Urinary bladder (tissue), 4 donors: Measurements from ENCODE around the gene TMEM184B. TPM values are rescaled to one million over a fixed set of nuclear protein-coding genes. Genes with fewer than 3 reads are reported as not detected.

ENCODE experiments used
- DNase-seq: peaks from one replicate; pipeline ENCODE4 v3.0.0-alpha.2; 2015; ENCODE audit errors: extremely low spot score
- H3K27ac ChIP-seq: one replicate; pipeline ENCODE4 v1.5.1; 2013; ENCODE audit warnings: low read depth, mild to moderate bottlenecking, moderate library complexity
- H3K36me3 ChIP-seq: one replicate; pipeline ENCODE4 v1.6.1; 2013; ENCODE audit warnings: mild to moderate bottlenecking, moderate library complexity; ENCODE audit not compliant: insufficient read depth
- H3K4me1 ChIP-seq: one replicate; pipeline ENCODE4 v1.6.1; 2013; ENCODE audit warnings: mild to moderate bottlenecking, moderate library complexity; ENCODE audit not compliant: insufficient read depth
- H3K4me3 ChIP-seq: one replicate; pipeline ENCODE4 v1.5.1; 2013; ENCODE audit warnings: low read depth, low read length
- WGBS: extraction: QIAGEN DNeasy Blood & Tissue Kit; methylation state at CpG from one replicate; pipeline ENCODE4 v1.1.7; 2013; 5-methylcytosine and 5-hydroxymethylcytosine counted together
- polyA plus RNA-seq: library from polyadenylated mRNA; stranded (reverse); fragments of 200-250 nt; gene quantifications from one replicate; pipeline ENCODE4 v1.2.3, GENCODE V29; 2013
- small RNA-seq: library from RNA; depleted of rRNA; stranded (forward); fragments of <200 nt; gene quantifications from one replicate; pipeline ENCODE3, GENCODE V24; 2014
- total RNA-seq: library from RNA; depleted of rRNA; stranded (reverse); fragments of >200 nt; gene quantifications from one replicate; pipeline ENCODE4 v1.2.3, GENCODE V29; 2014
- donor health status: healthy with polysubstance abuse.
- donor health status: healthy.

TMEM184B gene
- total and polyA plus RNA-seq, 2 donors = 24.8 to 51.5 TPM

DNA sequence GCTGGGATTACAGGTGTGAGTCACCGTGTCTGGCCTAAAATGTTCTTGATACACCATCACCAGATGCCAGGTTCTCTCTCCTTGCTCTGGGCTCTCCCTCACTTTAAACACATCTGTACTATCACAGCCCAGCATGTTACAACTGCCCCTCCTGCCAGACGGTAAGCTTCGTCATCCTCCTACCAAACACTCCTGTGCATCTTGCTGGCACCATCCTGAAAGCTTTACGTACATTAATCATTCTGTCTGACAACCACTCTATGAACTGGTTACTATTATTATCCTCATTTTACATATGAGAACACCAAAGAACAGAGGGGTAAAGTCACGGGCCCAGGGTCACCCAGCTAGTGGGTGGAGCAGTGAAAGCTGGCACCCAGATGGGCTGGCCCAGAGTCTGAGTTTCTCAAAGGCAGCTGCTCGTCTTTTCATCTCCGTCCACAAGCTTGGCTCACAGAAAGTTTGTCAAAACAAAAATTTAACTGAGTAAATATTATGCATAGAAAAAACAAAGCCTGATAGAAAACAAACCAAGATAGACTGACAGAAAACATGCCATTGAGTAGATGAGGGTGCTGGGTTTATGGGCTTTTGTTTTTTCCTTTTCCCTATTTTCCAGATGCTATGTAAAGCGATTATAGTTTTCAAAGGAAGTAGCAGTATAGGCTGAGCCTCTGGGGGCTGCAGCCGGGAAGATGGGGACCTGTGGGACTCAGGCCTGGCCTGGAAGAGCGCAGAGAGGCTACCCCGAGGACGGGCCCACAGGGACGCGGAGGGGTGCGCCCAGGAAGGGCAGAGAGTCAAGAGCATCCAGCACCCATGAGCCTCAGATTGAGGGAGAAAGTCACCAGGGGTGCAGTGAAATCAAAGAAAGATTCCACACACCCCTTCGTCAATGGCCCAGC, 100.6 kb downstream of the TMEM184B start:
- peak overlapping the region; percentile 42 for H3K27ac ChIP-seq
- H3K4me3 ChIP-seq = no peak overlapping the region
- no peaks in the 10 kb centered on the region for H3K36me3 ChIP-seq
- WGBS = 71% methylated on average over 16 of the region's 16 CpGs
- no peak for DNase-seq
- H3K4me1 ChIP-seq = no peaks in the 10 kb centered on the region

DNA sequence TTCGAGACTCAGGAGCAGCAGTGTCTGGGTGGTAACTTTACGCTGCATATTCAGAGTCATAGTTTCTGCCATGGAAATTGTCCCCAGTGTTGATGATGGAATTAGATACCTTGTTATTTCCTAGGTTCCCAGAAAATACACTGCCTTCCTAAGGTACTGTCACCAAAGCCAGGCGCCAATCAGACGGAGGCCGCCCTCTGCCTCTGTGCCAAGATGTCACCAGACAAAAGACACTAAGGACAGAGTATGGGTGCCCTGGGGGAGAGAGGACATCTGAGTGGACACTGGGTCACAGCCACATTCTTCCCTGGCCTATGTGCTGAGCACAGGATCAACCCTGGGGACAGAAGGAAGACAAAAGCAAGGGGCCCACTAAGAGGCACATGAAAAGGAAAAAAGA, 102.3 kb downstream of the TMEM184B start:
- no peak overlapping the region for H3K4me3 ChIP-seq
- H3K36me3 ChIP-seq = no peaks in the 10 kb centered on the region
- no peaks in the 10 kb centered on the region for H3K4me1 ChIP-seq
- H3K27ac ChIP-seq = no peak overlapping the region
- WGBS = 98% methylated on average over 5 of the region's 5 CpGs
- no peak for DNase-seq

Small RNA genes within 50 kb of the gene (small RNA-seq; reads per million reads assigned to genes)
- gene RF00017 = not detected
- gene RN7SL704P = 0.38 reads per million, percentile 29 among the genes with 10 or more reads in this experiment

Other genes starting within 250 kb of the TMEM184B start
- gene PICK1, start 215.6 kb downstream of the TMEM184B start, total RNA-seq = 13.7 TPM
- 19.4 TPM for gene PICK1, start 215.6 kb downstream of the TMEM184B start, polyA plus RNA-seq
- 0.16 TPM for gene SLC16A8, start 188.8 kb downstream of the TMEM184B start, total RNA-seq
- 0.52 TPM for gene SLC16A8, start 188.8 kb downstream of the TMEM184B start, polyA plus RNA-seq
- gene BAIAP2L2, start 162.3 kb downstream of the TMEM184B start, total RNA-seq = not detected
- 0.42 TPM for gene BAIAP2L2, start 162.3 kb downstream of the TMEM184B start, polyA plus RNA-seq
- 21.2 TPM for gene PLA2G6, start 91.2 kb downstream of the TMEM184B start, total RNA-seq
- gene PLA2G6, start 91.2 kb downstream of the TMEM184B start, polyA plus RNA-seq = 21.1 TPM
- gene MAFF, start 71.0 kb downstream of the TMEM184B start, total RNA-seq = 8.4 TPM
- 32.4 TPM for gene MAFF, start 71.0 kb downstream of the TMEM184B start, polyA plus RNA-seq
- gene CSNK1E, start 44.4 kb upstream of the TMEM184B start, total RNA-seq = 71.4 TPM
- gene CSNK1E, start 44.4 kb upstream of the TMEM184B start, polyA plus RNA-seq = 95.8 TPM
- not detected for gene KCNJ4, start 182.2 kb upstream of the TMEM184B start, total RNA-seq
- gene KCNJ4, start 182.2 kb upstream of the TMEM184B start, polyA plus RNA-seq = not detected
- gene KDELR3, start 195.1 kb upstream of the TMEM184B start, total RNA-seq = 75.7 TPM
- 4.7 TPM for gene KDELR3, start 195.1 kb upstream of the TMEM184B start, polyA plus RNA-seq
- 653 TPM for gene DDX17, start 233.3 kb upstream of the TMEM184B start, total RNA-seq
- gene DDX17, start 233.3 kb upstream of the TMEM184B start, polyA plus RNA-seq = 221 TPM